ENCODE measurements around the gene BICRA.
A peak's percentile ranks its signal among the peaks of the same experiment; 100 is the strongest.
"Not testable (repeated sequence)": the region's sequence is repeated elsewhere in the genome, so short reads cannot be mapped to it uniquely, and the experiment has no call there.

Gene BICRA

GRCh38 chr19:47702671-47703070 is 93.7 kb downstream of the BICRA start:
- H3K36me3 ChIP-seq (ENCODE audit: control insufficient read depth in 2 of 2, insufficient read depth in 2 of 2, low read length in 2 of 2) = peaks cover 10 to 17% of the 10 kb centered on the region in 2 donors

GRCh38 chr19:47703301-47703700 is 94.4 kb downstream of the BICRA start:
- peaks cover 10 to 17% of the 10 kb centered on the region in 2 donors for H3K36me3 ChIP-seq (ENCODE audit: control insufficient read depth in 2 of 2, insufficient read depth in 2 of 2, low read length in 2 of 2)
- H3K9ac ChIP-seq (ENCODE audit: low read length in 2 of 2) = no peak overlapping the region

More at GRCh38 chr19:47702671-47703070, 93.7 kb downstream of the BICRA start:
- peaks cover 0 to 3% of the 10 kb centered on the region in 2 donors for H3K9me3 ChIP-seq (ENCODE audit: control insufficient read depth in 2 of 2, low read length in 2 of 2)
- no peaks in the 10 kb centered on the region for H3K27me3 ChIP-seq (ENCODE audit: control insufficient read depth in 1 of 2, insufficient read depth in 2 of 2, low read length in 2 of 2)
- H3K27ac ChIP-seq (ENCODE audit: low read length) = no peak overlapping the region
- no peak overlapping the region for H3K4me3 ChIP-seq (ENCODE audit: low read length in 2 of 2)
- H3K4me1 ChIP-seq (ENCODE audit: control insufficient read depth, insufficient read depth, low read length) = peaks cover 9% of the 10 kb centered on the region
- no peak overlapping the region for H3K9ac ChIP-seq (ENCODE audit: low read length in 2 of 2)

GRCh38 chr19:47704024-47704423 is 95.1 kb downstream of the BICRA start:
- Histone ChIP-seq H3K27me3 (ENCODE audit: control insufficient read depth in 1 of 2, insufficient read depth in 2 of 2, low read length in 2 of 2) (no peaks in the 10 kb centered on the region), H3K9ac (ENCODE audit: low read length in 2 of 2) (no peak overlapping the region), H3K36me3 (ENCODE audit: control insufficient read depth in 2 of 2, insufficient read depth in 2 of 2, low read length in 2 of 2) (peaks cover 6 to 12% of the 10 kb centered on the region in 2 donors), H3K4me1 (ENCODE audit: control insufficient read depth, insufficient read depth, low read length) (peaks cover 9% of the 10 kb centered on the region), H3K4me3 (ENCODE audit: low read length in 2 of 2) (no peak overlapping the region), H3K9me3 (ENCODE audit: control insufficient read depth in 2 of 2, low read length in 2 of 2) (peaks cover 0 to 3% of the 10 kb centered on the region in 2 donors), H3K27ac (ENCODE audit: low read length) (peak overlapping the region; percentile 18)

More at GRCh38 chr19:47703301-47703700, 94.4 kb downstream of the BICRA start:
- Histone ChIP-seq H3K27me3 (ENCODE audit: control insufficient read depth in 1 of 2, insufficient read depth in 2 of 2, low read length in 2 of 2) (no peaks in the 10 kb centered on the region), H3K9me3 (ENCODE audit: control insufficient read depth in 2 of 2, low read length in 2 of 2) (peaks cover 0 to 3% of the 10 kb centered on the region in 2 donors), H3K4me3 (ENCODE audit: low read length in 2 of 2) (no peak overlapping the region), H3K27ac (ENCODE audit: low read length) (peak overlapping the region; percentile 18), H3K4me1 (ENCODE audit: control insufficient read depth, insufficient read depth, low read length) (peaks cover 9% of the 10 kb centered on the region)

GRCh38 chr19:47704656-47705055 is 95.7 kb downstream of the BICRA start:
- Histone ChIP-seq H3K9me3 (ENCODE audit: control insufficient read depth in 2 of 2, low read length in 2 of 2) (peaks cover 0 to 3% of the 10 kb centered on the region in 2 donors), H3K27me3 (ENCODE audit: control insufficient read depth in 1 of 2, insufficient read depth in 2 of 2, low read length in 2 of 2) (no peaks in the 10 kb centered on the region), H3K9ac (ENCODE audit: low read length in 2 of 2) (no peak overlapping the region), H3K4me1 (ENCODE audit: control insufficient read depth, insufficient read depth, low read length) (peaks cover 9% of the 10 kb centered on the region), H3K36me3 (ENCODE audit: control insufficient read depth in 2 of 2, insufficient read depth in 2 of 2, low read length in 2 of 2) (peaks cover 5% of the 10 kb centered on the region in 2 donors), H3K4me3 (ENCODE audit: low read length in 2 of 2) (no peak overlapping the region), H3K27ac (ENCODE audit: low read length) (no peak overlapping the region)

GRCh38 chr19:47707135-47707925 is 98.4 kb downstream of the BICRA start:
- no peak overlapping the region for H3K9ac ChIP-seq (ENCODE audit: low read length in 2 of 2)
- H3K9me3 ChIP-seq (ENCODE audit: control insufficient read depth in 2 of 2, low read length in 2 of 2) = peaks cover 0 to 3% of the 10 kb centered on the region in 2 donors
- peaks cover 9% of the 10 kb centered on the region for H3K4me1 ChIP-seq (ENCODE audit: control insufficient read depth, insufficient read depth, low read length)
- H3K27ac ChIP-seq (ENCODE audit: low read length) = no peak overlapping the region
- H3K36me3 ChIP-seq (ENCODE audit: control insufficient read depth in 2 of 2, insufficient read depth in 2 of 2, low read length in 2 of 2) = peaks cover 0 to 2% of the 10 kb centered on the region in 2 donors
- H3K27me3 ChIP-seq (ENCODE audit: control insufficient read depth in 1 of 2, insufficient read depth in 2 of 2, low read length in 2 of 2) = no peaks in the 10 kb centered on the region
- peak overlapping the region in 1 of 2 donors; percentile 15 for H3K4me3 ChIP-seq (ENCODE audit: low read length in 2 of 2)

- Histone ChIP-seq H3K27ac (ENCODE audit: low read length) (no peak overlapping the region), H3K4me3 (ENCODE audit: low read length in 2 of 2) (no peak overlapping the region), H3K9me3 (ENCODE audit: control insufficient read depth in 2 of 2, low read length in 2 of 2) (no peaks in the 10 kb centered on the region), H3K9ac (ENCODE audit: low read length in 2 of 2) (no peak overlapping the region), H3K27me3 (ENCODE audit: control insufficient read depth in 1 of 2, insufficient read depth in 2 of 2, low read length in 2 of 2) (no peaks in the 10 kb centered on the region), H3K36me3 (ENCODE audit: control insufficient read depth in 2 of 2, insufficient read depth in 2 of 2, low read length in 2 of 2) (peaks cover 5 to 10% of the 10 kb centered on the region in 2 donors), H3K4me1 (ENCODE audit: control insufficient read depth, insufficient read depth, low read length) (peaks cover 24% of the 10 kb centered on the region)
These were observed 102.8 kb downstream of the BICRA start for GRCh38 chr19:47711652-47712242.

GRCh38 chr19:47713046-47714021 is 104.4 kb downstream of the BICRA start, which contains the start of gene EHD2:
EHD2 (plus strand) TSS chr19:47713422; CDS start chr19:47716613, 3,191 bp downstream.
- peak within 1 kb of the TSS; percentile 79 for H3K27ac ChIP-seq (ENCODE audit: low read length)
- H3K9ac ChIP-seq (ENCODE audit: low read length in 2 of 2) = peak within 1 kb of the TSS; percentile 90 to 93
- peaks cover 37% of the 10 kb centered on the region for H3K4me1 ChIP-seq (ENCODE audit: control insufficient read depth, insufficient read depth, low read length)

GRCh38 chr19:47714339-47714738 is 105.4 kb downstream of the BICRA start:
- Histone ChIP-seq H3K4me3 (ENCODE audit: low read length in 2 of 2) (peak overlapping the region; percentile 83 to 89), H3K36me3 (ENCODE audit: control insufficient read depth in 2 of 2, insufficient read depth in 2 of 2, low read length in 2 of 2) (peaks cover 7 to 17% of the 10 kb centered on the region in 2 donors), H3K4me1 (ENCODE audit: control insufficient read depth, insufficient read depth, low read length) (peaks cover 46% of the 10 kb centered on the region), H3K27me3 (ENCODE audit: control insufficient read depth in 1 of 2, insufficient read depth in 2 of 2, low read length in 2 of 2) (no peaks in the 10 kb centered on the region), H3K27ac (ENCODE audit: low read length) (peak overlapping the region; percentile 79), H3K9ac (ENCODE audit: low read length in 2 of 2) (peak overlapping the region in 1 of 2 donors; percentile 93), H3K9me3 (ENCODE audit: control insufficient read depth in 2 of 2, low read length in 2 of 2) (no peaks in the 10 kb centered on the region)

More at GRCh38 chr19:47713046-47714021, 104.4 kb downstream of the BICRA start, which contains the start of gene EHD2:
- Histone ChIP-seq H3K9me3 (ENCODE audit: control insufficient read depth in 2 of 2, low read length in 2 of 2) (no peaks in the 10 kb centered on the region), H3K4me3 (ENCODE audit: low read length in 2 of 2) (peak within 1 kb of the TSS; percentile 83 to 89), H3K36me3 (ENCODE audit: control insufficient read depth in 2 of 2, insufficient read depth in 2 of 2, low read length in 2 of 2) (peaks cover 7 to 17% of the 10 kb centered on the region in 2 donors), H3K27me3 (ENCODE audit: control insufficient read depth in 1 of 2, insufficient read depth in 2 of 2, low read length in 2 of 2) (no peaks in the 10 kb centered on the region)

GRCh38 chr19:47714855-47715254 is 105.9 kb downstream of the BICRA start:
- not testable (repeated sequence) for H3K27ac ChIP-seq (ENCODE audit: low read length); H3K9ac ChIP-seq (ENCODE audit: low read length in 2 of 2); H3K27me3 ChIP-seq (ENCODE audit: control insufficient read depth in 1 of 2, insufficient read depth in 2 of 2, low read length in 2 of 2); H3K9me3 ChIP-seq (ENCODE audit: control insufficient read depth in 2 of 2, low read length in 2 of 2)
- Histone ChIP-seq H3K36me3 (ENCODE audit: control insufficient read depth in 2 of 2, insufficient read depth in 2 of 2, low read length in 2 of 2) (peaks cover 7 to 17% of the 10 kb centered on the region in 2 donors), H3K4me1 (ENCODE audit: control insufficient read depth, insufficient read depth, low read length) (peaks cover 51% of the 10 kb centered on the region), H3K4me3 (ENCODE audit: low read length in 2 of 2) (peak overlapping the region; percentile 83 to 89)
